Tibial nerve (tissue), 4 donors: ENCODE measurements around the gene B3GALNT2.

Experiments
- EP300 ChIP-seq, 2 donors: sonication (generic); formaldehyde crosslinking; IDR thresholded peaks; one replicate each; pipeline ENCODE4 v1.6.1; 2017; ENCODE audit warnings: antibody characterized with exemption in 2 of 2, mild to moderate bottlenecking in 1 of 2
- POLR2A ChIP-seq, 2 donors: fragments of 450-650 bp; IDR thresholded peaks; one replicate each; pipeline ENCODE4 v1.6.1; 2017; ENCODE audit warnings: antibody characterized with exemption in 2 of 2, mild to moderate bottlenecking in 2 of 2, moderate library complexity in 2 of 2
- TF ChIP-seq, protein P1 (sequence below), 5 experiments: fragments of 200-600 bp in 3 of 5; fragments of 450-650 bp in 2 of 5; sonication (generic) in 3 of 5; IDR thresholded peaks; one replicate each; pipeline ENCODE4 v1.5.1; 2016 to 2019; ENCODE audit warnings: antibody characterized with exemption in 5 of 5, mild to moderate bottlenecking in 3 of 5, moderate library complexity in 2 of 5

DNA sequence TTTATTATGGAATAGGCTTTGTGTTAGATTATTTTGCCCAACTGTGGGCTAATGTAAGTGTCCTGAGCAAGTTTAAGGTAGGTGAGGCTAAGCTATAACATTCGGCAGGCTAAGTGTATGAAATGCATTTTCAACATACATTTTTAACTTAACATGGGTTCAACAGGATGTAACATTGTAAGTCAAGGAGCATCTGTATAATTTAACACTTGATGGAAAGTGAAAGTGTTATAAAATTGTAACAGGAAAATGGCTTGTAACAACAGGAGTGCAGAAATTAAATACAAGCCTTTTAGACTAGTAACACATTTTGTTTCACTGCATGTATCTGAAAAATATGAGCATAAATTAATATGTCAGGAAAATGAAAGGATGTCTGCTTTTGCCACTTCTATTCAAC lies 42.3 kb downstream of the B3GALNT2 start:
- TF ChIP-seq, protein P1, sequence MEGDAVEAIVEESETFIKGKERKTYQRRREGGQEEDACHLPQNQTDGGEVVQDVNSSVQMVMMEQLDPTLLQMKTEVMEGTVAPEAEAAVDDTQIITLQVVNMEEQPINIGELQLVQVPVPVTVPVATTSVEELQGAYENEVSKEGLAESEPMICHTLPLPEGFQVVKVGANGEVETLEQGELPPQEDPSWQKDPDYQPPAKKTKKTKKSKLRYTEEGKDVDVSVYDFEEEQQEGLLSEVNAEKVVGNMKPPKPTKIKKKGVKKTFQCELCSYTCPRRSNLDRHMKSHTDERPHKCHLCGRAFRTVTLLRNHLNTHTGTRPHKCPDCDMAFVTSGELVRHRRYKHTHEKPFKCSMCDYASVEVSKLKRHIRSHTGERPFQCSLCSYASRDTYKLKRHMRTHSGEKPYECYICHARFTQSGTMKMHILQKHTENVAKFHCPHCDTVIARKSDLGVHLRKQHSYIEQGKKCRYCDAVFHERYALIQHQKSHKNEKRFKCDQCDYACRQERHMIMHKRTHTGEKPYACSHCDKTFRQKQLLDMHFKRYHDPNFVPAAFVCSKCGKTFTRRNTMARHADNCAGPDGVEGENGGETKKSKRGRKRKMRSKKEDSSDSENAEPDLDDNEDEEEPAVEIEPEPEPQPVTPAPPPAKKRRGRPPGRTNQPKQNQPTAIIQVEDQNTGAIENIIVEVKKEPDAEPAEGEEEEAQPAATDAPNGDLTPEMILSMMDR (IDR thresholded peaks at IDR 0.05) = no peak
- TF ChIP-seq EP300 (IDR thresholded peaks at IDR 0.05) (no peak), POLR2A (IDR thresholded peaks at IDR 0.05) (no peak)
